Gastrocnemius medialis (tissue), 4 donors: ENCODE results near the gene CA9.

ENCODE experiments used
- POLR2A ChIP-seq, 2 donors: fragments of 450-650 bp; IDR thresholded peaks; one replicate each; pipeline ENCODE4 v1.6.1; 2017; ENCODE audit warnings: antibody characterized with exemption in 2 of 2, mild to moderate bottlenecking in 2 of 2, moderate library complexity in 2 of 2
- TF ChIP-seq, protein P1 (sequence below), 5 experiments: fragments of 450-650 bp in 3 of 5; fragments of 200-600 bp in 2 of 5; sonication (generic) in 2 of 5; IDR thresholded peaks in 4 of 5; conservative IDR thresholded peaks in 1 of 5; 1 replicate in 4 of 5; 2 replicates in 1 of 5; pipeline ENCODE4 v1.5.1; 2016 to 2019; ENCODE audit warnings: antibody characterized with exemption in 5 of 5, mild to moderate bottlenecking in 3 of 5, moderate library complexity in 3 of 5

DNA sequence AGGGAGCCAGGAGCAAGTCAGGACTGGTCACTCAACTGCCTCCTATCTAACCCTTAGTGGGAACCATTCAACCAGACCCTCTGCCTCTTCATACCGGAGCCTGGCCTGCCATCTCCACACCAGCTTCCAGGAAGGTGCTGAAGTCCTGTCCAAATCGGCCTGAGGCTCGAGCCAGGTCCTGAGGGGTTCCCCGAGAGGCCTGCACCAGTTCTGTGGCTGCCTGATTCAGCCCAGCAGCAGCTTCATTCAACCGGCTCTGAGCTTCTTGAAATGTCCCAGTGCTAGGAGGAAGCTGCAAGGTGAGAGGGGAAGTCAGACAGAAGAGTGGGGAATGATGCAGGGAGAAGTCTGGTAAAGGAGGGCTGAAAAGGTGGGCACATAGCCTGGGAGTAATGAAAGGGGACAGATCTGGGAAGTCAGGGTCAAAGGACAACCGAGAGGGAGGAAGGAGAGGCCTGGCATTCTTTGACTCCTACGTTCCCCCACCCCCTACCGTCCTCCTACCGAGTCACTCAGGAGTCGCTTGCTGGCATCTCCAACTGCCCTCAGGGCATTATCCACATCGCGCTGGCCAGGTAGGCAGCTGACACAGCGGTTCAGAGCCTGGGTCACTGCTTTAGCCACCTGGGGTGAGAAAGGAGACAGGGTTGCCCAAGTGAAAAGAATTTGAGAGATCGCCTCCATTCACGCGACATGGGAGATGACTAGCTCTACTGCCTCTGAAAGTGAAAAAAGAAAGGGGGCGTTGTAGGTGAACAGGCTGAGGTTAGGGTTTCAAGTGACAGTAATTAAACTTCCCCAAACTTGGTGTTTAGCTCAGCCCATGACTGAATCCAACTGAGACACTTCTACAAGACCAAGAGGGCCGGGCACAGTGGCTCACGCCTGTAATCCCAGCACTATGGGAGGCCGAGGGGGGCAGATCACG lies 38.0 kb downstream of the CA9 start:
- TF ChIP-seq, protein P1, sequence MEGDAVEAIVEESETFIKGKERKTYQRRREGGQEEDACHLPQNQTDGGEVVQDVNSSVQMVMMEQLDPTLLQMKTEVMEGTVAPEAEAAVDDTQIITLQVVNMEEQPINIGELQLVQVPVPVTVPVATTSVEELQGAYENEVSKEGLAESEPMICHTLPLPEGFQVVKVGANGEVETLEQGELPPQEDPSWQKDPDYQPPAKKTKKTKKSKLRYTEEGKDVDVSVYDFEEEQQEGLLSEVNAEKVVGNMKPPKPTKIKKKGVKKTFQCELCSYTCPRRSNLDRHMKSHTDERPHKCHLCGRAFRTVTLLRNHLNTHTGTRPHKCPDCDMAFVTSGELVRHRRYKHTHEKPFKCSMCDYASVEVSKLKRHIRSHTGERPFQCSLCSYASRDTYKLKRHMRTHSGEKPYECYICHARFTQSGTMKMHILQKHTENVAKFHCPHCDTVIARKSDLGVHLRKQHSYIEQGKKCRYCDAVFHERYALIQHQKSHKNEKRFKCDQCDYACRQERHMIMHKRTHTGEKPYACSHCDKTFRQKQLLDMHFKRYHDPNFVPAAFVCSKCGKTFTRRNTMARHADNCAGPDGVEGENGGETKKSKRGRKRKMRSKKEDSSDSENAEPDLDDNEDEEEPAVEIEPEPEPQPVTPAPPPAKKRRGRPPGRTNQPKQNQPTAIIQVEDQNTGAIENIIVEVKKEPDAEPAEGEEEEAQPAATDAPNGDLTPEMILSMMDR (IDR thresholded peaks at IDR 0.05 in 4 of 5, conservative IDR thresholded peaks at IDR 0.05 in 1 of 5): no peak
- TF ChIP-seq POLR2A (IDR thresholded peaks at IDR 0.05): no peak
